ENCODE data around the gene NXPE3.
"Not testable (repeated sequence)": the region's sequence is repeated elsewhere in the genome, so short reads cannot be mapped to it uniquely, and the experiment has no call there.

NXPE3 gene

DNA sequence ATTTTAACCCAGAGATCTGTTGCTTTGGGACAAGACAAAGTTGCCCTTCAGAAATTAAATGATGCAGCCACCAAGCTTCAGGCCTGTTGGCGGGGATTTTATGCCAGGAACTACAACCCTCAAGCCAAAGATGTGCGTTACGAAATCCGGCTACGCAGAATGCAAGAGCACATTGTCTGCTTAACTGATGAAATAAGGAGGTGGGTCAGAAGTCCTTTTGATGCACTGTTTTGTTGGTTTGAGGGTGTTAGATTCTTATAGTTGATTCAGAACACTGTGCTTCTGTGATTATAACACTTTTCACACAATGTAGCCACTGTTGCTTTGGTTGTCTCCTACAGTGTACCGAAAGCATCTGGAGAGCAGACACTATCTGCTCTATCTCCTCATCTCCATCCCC is 20.8 kb upstream of the NXPE3 start:
- H3K4me3 ChIP-seq (replicated peaks; ENCODE audit: low read depth, low read length) = no peak overlapping the region
- no peak for DNase-seq (ENCODE audit: low read depth)
- TF ChIP-seq, protein P1, sequence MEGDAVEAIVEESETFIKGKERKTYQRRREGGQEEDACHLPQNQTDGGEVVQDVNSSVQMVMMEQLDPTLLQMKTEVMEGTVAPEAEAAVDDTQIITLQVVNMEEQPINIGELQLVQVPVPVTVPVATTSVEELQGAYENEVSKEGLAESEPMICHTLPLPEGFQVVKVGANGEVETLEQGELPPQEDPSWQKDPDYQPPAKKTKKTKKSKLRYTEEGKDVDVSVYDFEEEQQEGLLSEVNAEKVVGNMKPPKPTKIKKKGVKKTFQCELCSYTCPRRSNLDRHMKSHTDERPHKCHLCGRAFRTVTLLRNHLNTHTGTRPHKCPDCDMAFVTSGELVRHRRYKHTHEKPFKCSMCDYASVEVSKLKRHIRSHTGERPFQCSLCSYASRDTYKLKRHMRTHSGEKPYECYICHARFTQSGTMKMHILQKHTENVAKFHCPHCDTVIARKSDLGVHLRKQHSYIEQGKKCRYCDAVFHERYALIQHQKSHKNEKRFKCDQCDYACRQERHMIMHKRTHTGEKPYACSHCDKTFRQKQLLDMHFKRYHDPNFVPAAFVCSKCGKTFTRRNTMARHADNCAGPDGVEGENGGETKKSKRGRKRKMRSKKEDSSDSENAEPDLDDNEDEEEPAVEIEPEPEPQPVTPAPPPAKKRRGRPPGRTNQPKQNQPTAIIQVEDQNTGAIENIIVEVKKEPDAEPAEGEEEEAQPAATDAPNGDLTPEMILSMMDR (IDR thresholded peaks at IDR 0.05; ENCODE audit: low read length, missing control alignments) = no peak

GRCh38 chr3:101762041-101762646 is 16.9 kb upstream of the NXPE3 start:
- H3K4me3 ChIP-seq (replicated peaks; ENCODE audit: low read depth, low read length) = no peak overlapping the region
- TF ChIP-seq, protein P1 (IDR thresholded peaks at IDR 0.05; ENCODE audit: low read length, missing control alignments) = no peak

DNA sequence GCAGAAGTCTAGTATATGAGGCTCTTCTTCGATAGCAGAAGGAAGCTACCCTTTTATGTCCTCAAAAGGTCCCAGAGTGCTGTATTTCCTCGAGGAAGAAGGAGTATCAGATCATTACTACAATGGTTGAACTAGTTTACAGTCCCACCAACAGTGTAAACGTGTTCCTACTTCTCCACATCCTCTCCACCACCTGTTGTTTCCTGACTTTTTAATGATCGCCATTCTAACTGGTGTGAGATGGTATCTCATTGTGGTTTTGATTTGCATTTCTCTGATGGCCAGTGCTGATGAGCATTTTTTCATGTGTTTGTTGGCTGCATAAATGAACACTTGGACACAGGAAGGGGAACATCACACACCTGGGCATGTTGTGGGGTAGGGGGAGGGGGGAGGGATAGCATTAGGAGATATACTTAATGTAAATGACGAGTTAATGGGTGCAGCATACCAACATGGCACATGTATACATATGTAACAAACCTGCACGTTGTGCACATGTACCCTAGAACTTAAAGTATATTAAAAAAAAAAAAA is 1.2 kb upstream of the NXPE3 start:
- not testable (repeated sequence) for H3K4me3 ChIP-seq (replicated peaks; ENCODE audit: low read depth, low read length); DNase-seq (ENCODE audit: low read depth)

More at GRCh38 chr3:101762041-101762646, 16.9 kb upstream of the NXPE3 start:
- no peak for DNase-seq (ENCODE audit: low read depth)

GRCh38 chr3:101778385-101779046 is 495 bp upstream of the NXPE3 start:
- no peak for DNase-seq (ENCODE audit: low read depth)
- H3K4me3 ChIP-seq (replicated peaks; ENCODE audit: low read depth, low read length) = peak overlapping the region; percentile 75
- TF ChIP-seq, protein P1 (IDR thresholded peaks at IDR 0.05; ENCODE audit: low read length, missing control alignments) = no peak

GRCh38 chr3:101779822-101780381 is 891 bp downstream of the NXPE3 start:
- H3K4me3 ChIP-seq (replicated peaks; ENCODE audit: low read depth, low read length) = peak overlapping the region; percentile 75
- TF ChIP-seq, protein P1 (IDR thresholded peaks at IDR 0.05; ENCODE audit: low read length, missing control alignments) = no peak
- peak; percentile 7 for DNase-seq (ENCODE audit: low read depth)

DNA sequence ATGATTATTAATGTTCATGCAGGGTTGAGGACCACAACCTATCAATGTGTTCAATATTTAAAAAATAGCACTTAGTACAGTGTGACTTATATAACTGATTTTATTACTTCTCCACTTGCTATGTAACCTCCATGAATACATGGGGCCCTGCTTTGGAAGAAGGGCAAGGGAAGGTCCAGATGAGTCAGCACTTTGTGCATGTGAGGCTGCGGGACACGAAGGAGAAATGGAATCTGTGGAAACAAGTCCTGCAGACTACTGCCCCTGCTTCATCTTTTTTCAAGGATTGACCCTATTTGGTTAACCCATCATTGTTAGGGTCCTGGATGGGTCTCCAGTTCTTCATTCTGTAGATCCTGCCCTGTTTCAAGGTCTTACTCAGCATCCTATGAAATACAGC is 1.6 kb downstream of the NXPE3 start:
- peak; percentile 81 for DNase-seq (ENCODE audit: low read depth)
- peak overlapping the region; percentile 75 for H3K4me3 ChIP-seq (replicated peaks; ENCODE audit: low read depth, low read length)
- TF ChIP-seq, protein P1 (IDR thresholded peaks at IDR 0.05; ENCODE audit: low read length, missing control alignments) = no peak

- DNase-seq (ENCODE audit: low read depth) = peak; percentile 20
- peak overlapping the region; percentile 75 for H3K4me3 ChIP-seq (replicated peaks; ENCODE audit: low read depth, low read length)
- TF ChIP-seq, protein P1 (IDR thresholded peaks at IDR 0.05; ENCODE audit: low read length, missing control alignments) = no peak
These were observed 2.2 kb downstream of the NXPE3 start for GRCh38 chr3:101781166-101781565.
